Measurements from ENCODE around the gene PAX2.

DNA sequence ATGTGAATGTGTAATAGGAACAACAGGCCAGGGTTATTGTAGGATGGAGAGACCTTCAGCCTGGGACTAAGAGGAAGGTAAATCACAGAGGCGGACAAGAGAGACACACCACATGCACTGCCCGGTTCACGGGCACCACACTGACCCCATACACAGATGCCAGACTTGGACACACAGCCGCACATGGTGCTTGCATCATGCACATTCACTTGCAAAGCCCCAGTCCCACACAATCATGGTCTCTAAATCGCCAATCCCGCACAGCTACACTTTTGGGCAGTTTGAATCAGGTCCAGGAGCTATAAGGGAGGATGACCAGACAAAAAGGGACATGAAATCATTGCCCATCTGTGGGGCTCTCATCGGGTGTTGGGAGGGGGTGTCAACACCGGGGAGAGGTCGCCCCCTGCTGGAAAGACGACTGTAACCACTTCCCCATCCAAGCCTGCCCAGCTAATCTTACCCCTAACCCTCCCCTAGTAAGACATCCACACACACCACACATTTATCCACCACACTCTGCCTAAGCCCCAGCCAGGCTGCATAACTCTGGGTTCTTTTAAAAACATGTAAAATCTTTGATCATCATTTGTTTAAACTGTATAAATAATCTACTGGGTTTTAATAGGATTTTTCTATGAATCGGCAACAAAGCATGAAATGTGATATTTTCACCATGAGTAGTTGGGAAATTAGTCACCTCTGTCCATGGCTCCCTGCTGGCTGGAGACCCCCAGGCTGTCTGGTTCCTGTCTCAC, 126.8 kb downstream of the PAX2 start:
- TF ChIP-seq, protein P1, sequence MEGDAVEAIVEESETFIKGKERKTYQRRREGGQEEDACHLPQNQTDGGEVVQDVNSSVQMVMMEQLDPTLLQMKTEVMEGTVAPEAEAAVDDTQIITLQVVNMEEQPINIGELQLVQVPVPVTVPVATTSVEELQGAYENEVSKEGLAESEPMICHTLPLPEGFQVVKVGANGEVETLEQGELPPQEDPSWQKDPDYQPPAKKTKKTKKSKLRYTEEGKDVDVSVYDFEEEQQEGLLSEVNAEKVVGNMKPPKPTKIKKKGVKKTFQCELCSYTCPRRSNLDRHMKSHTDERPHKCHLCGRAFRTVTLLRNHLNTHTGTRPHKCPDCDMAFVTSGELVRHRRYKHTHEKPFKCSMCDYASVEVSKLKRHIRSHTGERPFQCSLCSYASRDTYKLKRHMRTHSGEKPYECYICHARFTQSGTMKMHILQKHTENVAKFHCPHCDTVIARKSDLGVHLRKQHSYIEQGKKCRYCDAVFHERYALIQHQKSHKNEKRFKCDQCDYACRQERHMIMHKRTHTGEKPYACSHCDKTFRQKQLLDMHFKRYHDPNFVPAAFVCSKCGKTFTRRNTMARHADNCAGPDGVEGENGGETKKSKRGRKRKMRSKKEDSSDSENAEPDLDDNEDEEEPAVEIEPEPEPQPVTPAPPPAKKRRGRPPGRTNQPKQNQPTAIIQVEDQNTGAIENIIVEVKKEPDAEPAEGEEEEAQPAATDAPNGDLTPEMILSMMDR (IDR thresholded peaks at IDR 0.05): peak in 2 of 3 experiments; percentile 38 to 43
- TF ChIP-seq POLR2A (IDR thresholded peaks at IDR 0.05): no peak

All from testis (tissue), 2 donors.